ENCODE results near the gene SORCS2.

- TF ChIP-seq CTCF (IDR thresholded peaks at IDR 0.05; ENCODE audit: low read depth, low read length, poor library complexity, severe bottlenecking) (no peak), EZH2phosphoT487 (IDR thresholded peaks at IDR 0.05; ENCODE audit: borderline replicate concordance, low read length) (no peak)
Measured at GRCh38 chr4:7148337-7148736, 44.0 kb upstream of the SORCS2 start.

Measured in DOHH2 (cell line).